ENCODE results near the gene DSC3. TPM values are rescaled to one million over a fixed set of nuclear protein-coding genes. Genes with fewer than 3 reads are reported as not detected.

DSC3 gene
- total RNA-seq, 4 donors from 2014 or later = 0.15 to 1.5 (median 0.33) TPM; not detected in 1

DNA sequence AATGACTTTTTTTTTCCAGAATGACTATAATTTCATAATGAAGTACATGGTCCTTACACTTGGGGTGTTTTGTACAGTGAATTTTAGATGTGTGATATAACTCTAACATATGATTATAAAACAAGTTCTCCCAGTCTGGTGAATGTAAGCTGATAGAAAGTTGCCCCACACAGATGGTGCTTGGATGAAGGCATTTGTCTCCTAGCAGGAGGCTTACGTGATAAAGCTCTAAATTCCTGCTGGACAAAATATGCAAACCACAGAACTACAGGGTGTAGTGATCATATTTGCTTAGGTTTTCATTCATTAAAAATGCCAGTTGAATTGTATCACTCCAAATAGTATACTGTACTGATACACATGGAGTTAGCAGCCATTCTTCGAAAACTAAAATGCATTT lies 85.5 kb downstream of the DSC3 start:
- 86% methylated on average over 2 of the region's 2 CpGs for WGBS, 2 donors
- intact Hi-C loops (cut with DNase I) = no loop called here
- no peaks in the 10 kb centered on the region for H3K27me3 ChIP-seq
- TF ChIP-seq, protein P1, sequence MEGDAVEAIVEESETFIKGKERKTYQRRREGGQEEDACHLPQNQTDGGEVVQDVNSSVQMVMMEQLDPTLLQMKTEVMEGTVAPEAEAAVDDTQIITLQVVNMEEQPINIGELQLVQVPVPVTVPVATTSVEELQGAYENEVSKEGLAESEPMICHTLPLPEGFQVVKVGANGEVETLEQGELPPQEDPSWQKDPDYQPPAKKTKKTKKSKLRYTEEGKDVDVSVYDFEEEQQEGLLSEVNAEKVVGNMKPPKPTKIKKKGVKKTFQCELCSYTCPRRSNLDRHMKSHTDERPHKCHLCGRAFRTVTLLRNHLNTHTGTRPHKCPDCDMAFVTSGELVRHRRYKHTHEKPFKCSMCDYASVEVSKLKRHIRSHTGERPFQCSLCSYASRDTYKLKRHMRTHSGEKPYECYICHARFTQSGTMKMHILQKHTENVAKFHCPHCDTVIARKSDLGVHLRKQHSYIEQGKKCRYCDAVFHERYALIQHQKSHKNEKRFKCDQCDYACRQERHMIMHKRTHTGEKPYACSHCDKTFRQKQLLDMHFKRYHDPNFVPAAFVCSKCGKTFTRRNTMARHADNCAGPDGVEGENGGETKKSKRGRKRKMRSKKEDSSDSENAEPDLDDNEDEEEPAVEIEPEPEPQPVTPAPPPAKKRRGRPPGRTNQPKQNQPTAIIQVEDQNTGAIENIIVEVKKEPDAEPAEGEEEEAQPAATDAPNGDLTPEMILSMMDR (IDR thresholded peaks at IDR 0.05) = no peak
- no peak for TF ChIP-seq POLR2A (IDR thresholded peaks at IDR 0.05)
- no peaks in the 10 kb centered on the region for H3K36me3 ChIP-seq
- no peaks in the 10 kb centered on the region for H3K4me1 ChIP-seq
- H3K9me3 ChIP-seq = no peaks in the 10 kb centered on the region
- DNase-seq = no peak
- H3K4me3 ChIP-seq (replicated peaks in 1 of 3) = no peak overlapping the region
- H3K27ac ChIP-seq = no peak overlapping the region

DNA sequence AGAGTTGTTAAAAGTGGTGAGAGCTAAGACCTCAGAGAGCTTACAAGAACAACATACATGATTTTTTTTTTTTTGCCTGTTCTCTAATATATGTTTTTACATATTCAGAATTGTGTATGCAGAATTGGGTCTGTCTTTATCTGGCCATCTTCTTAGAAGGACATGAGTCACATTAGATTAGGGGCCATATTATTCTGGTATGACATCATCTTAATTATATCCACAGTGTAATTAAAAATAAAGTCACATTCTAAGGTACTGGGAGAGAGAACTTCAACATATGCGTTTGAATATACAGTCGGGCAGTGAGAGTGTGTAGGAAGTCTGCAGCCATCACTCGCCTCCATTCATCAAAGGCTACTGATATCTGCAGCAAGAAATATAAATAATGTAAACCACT lies 88.3 kb downstream of the DSC3 start:
- intact Hi-C loops (cut with DNase I) = no loop called here
- TF ChIP-seq POLR2A (IDR thresholded peaks at IDR 0.05) = no peak
- TF ChIP-seq, protein P1 (IDR thresholded peaks at IDR 0.05) = no peak
- Histone ChIP-seq H3K9me3 (no peaks in the 10 kb centered on the region), H3K36me3 (no peaks in the 10 kb centered on the region), H3K27ac (no peak overlapping the region), H3K27me3 (no peaks in the 10 kb centered on the region), H3K4me1 (no peaks in the 10 kb centered on the region), H3K4me3 (replicated peaks in 1 of 3) (no peak overlapping the region)
- 85 to 91% methylated on average over 3 of the region's 3 CpGs for WGBS, 2 donors
- DNase-seq = no peak

DNA sequence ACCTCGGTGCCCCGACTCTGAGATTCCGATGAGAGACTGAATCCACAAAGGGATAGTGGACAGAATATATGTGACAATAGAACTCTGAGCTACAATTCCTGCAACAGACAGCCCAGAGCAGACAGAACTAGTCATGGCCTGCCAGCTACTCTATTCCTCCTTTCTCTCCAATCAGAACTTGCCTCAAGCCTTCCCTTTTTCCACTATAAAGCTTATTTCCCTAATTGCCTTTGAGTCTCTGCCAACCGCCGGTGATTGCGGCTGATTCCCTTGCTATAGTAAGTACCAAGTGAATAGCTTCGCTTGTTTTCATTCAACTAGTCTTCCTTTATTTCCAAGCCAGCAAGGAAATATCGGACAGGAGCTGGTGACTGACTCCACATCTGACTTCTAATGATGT lies 96.8 kb downstream of the DSC3 start:
- no peaks in the 10 kb centered on the region for H3K4me1 ChIP-seq
- H3K9me3 ChIP-seq = no peaks in the 10 kb centered on the region
- DNase-seq = no peak
- intact Hi-C loops (cut with DNase I) = no loop called here
- H3K27ac ChIP-seq = no peak overlapping the region
- 69 to 85% methylated on average over 8 of the region's 8 CpGs for WGBS, 2 donors
- TF ChIP-seq, protein P1 (IDR thresholded peaks at IDR 0.05) = no peak
- no peak for TF ChIP-seq POLR2A (IDR thresholded peaks at IDR 0.05)
- no peak overlapping the region for H3K4me3 ChIP-seq (replicated peaks in 1 of 3)
- H3K27me3 ChIP-seq = no peaks in the 10 kb centered on the region
- no peaks in the 10 kb centered on the region for H3K36me3 ChIP-seq

DNA sequence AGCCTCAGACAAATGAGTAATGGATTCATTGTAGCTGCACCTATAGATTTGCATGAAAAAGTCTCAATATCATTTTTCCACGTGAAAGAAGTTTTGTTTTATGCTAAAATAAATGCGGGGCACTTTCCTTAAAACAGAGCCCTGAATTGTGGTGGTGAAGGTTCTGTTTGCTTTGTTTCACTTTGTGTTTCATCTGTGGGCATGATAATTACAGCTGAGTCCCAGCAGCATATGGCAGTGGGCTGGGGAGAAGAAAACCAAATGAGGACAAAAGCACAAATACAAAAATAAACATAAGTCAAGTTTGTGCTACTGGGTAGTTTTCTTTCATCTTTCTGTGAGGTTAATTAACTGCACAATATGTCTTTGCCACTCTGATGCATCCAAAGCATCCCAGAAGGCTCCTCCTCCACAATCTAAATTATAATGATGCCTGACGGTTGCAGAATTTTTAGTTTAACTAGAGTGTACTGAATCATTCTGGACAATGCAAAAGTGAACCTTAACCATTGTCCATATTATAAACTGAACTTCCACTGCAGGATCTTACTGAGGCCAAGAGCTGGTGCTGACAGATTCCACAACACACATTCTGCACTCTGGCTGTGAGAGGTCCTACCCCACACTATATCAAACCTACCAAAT lies 97.6 kb downstream of the DSC3 start:
- no peaks in the 10 kb centered on the region for H3K36me3 ChIP-seq
- no peaks in the 10 kb centered on the region for H3K9me3 ChIP-seq
- 71 to 83% methylated on average over 3 of the region's 3 CpGs for WGBS, 2 donors
- no peak for DNase-seq
- no peaks in the 10 kb centered on the region for H3K4me1 ChIP-seq
- no peak overlapping the region for H3K4me3 ChIP-seq (replicated peaks in 1 of 3)
- intact Hi-C loops (cut with DNase I) = no loop called here
- H3K27ac ChIP-seq = no peak overlapping the region
- H3K27me3 ChIP-seq = no peaks in the 10 kb centered on the region
- TF ChIP-seq, protein P1 (IDR thresholded peaks at IDR 0.05) = no peak
- no peak for TF ChIP-seq POLR2A (IDR thresholded peaks at IDR 0.05)

DNA sequence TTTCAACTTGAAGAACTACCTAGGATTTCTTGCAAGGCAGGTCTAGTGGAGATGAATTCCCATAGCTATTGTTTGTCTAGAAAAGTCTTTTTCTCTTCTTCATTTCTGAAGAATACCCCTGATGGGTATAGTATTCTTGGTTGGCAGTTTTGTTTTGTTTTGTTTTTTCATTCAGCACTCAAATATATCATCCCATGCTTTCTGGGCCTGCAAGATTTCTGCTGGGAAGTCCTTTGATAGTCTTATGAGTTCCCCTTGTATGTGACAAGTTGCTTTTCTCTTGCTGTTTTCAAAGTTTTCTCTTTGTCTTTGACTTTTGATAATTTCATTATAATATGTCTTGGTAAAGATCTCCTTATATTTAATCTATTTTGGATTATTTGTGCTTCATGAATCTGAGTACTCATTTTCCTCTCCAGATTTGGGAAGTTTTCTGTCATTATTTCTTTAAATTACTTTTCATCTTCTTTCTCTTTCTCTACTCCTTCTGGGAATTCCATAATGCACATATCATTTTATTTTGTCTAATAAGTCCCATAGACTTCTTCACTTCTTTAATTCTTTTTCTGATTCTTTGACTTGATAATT lies 101.5 kb downstream of the DSC3 start:
- Histone ChIP-seq H3K27me3 (no peaks in the 10 kb centered on the region), H3K27ac (no peak overlapping the region), H3K4me3 (replicated peaks in 1 of 3) (no peak overlapping the region), H3K9me3 (no peaks in the 10 kb centered on the region), H3K36me3 (no peaks in the 10 kb centered on the region), H3K4me1 (no peaks in the 10 kb centered on the region)
- intact Hi-C loops (cut with DNase I) = no loop called here
- no peak for DNase-seq
- TF ChIP-seq POLR2A (IDR thresholded peaks at IDR 0.05) = no peak
- TF ChIP-seq, protein P1 (IDR thresholded peaks at IDR 0.05) = no peak

Measured in thyroid gland (tissue), 4 donors.